MM.1S (cell line): ENCODE measurements around the gene POLR3GL.

ENCODE experiments used
- DNase-seq: peaks from one replicate; pipeline ENCODE4 v3.0.0-alpha.2; 2015
- H2AFZ ChIP-seq: fragments of 300-600 bp; sonication (generic); 2 replicates; pipeline ENCODE4 v1.6.0; 2016; ENCODE audit warnings: antibody characterized with exemption, low read length
- H3F3A ChIP-seq: fragments of 300-600 bp; sonication (generic); 2 replicates; pipeline ENCODE4 v1.6.1; 2016; ENCODE audit warnings: mild to moderate bottlenecking, antibody characterized with exemption, low read length, moderate library complexity, mixed read lengths; ENCODE audit not compliant: insufficient read depth
- H3K27ac ChIP-seq: fragments of 300-600 bp; sonication (generic); 2 replicates; pipeline ENCODE4 v1.5.1; 2016; ENCODE audit warnings: mild to moderate bottlenecking, low read length
- H3K27me3 ChIP-seq: fragments of 300-600 bp; sonication (generic); replicated peaks from 2 replicates; pipeline ENCODE4 v1.6.0; 2016; ENCODE audit warnings: low read length; ENCODE audit not compliant: insufficient read depth
- H3K36me3 ChIP-seq: fragments of 300-600 bp; sonication (generic); replicated peaks from 2 replicates; pipeline ENCODE4 v1.6.1; 2016; ENCODE audit warnings: mild to moderate bottlenecking, low read length, mixed read lengths; ENCODE audit not compliant: insufficient read depth
- H3K4me1 ChIP-seq: fragments of 300-600 bp; sonication (generic); 2 replicates; pipeline ENCODE4 v1.6.1; 2016; ENCODE audit warnings: low read length, mixed read lengths
- H3K4me2 ChIP-seq: fragments of 300-600 bp; sonication (generic); 2 replicates; pipeline ENCODE4 v1.6.0; 2016; ENCODE audit warnings: low read depth, low read length
- H3K4me3 ChIP-seq: fragments of 300-600 bp; sonication (generic); 2 replicates; pipeline ENCODE4 v1.5.1; 2016; ENCODE audit warnings: low read length, mixed read lengths
- H3K79me2 ChIP-seq: fragments of 300-600 bp; sonication (generic); 2 replicates; pipeline ENCODE4 v1.6.1; 2016; ENCODE audit warnings: mixed run types, low read length, mixed read lengths
- H3K9ac ChIP-seq: fragments of 300-600 bp; sonication (generic); 2 replicates; pipeline ENCODE4 v1.6.1; 2016; ENCODE audit warnings: low read length, mixed read lengths
- H3K9me2 ChIP-seq: fragments of 300-600 bp; sonication (generic); replicated peaks from 2 replicates; pipeline ENCODE4 v1.6.1; 2016; ENCODE audit warnings: mild to moderate bottlenecking, low read length, mixed read lengths; ENCODE audit not compliant: insufficient read depth
- H3K9me3 ChIP-seq: fragments of 300-600 bp; sonication (generic); replicated peaks from 2 replicates; pipeline ENCODE4 v1.6.1; 2016; ENCODE audit warnings: mild to moderate bottlenecking, low read length, mixed read lengths; ENCODE audit not compliant: insufficient read depth
- H4K20me1 ChIP-seq: fragments of 300-600 bp; sonication (generic); 2 replicates; pipeline ENCODE4 v1.6.1; 2016; ENCODE audit warnings: mild to moderate bottlenecking, low read length, moderate library complexity, mixed read lengths; ENCODE audit not compliant: insufficient read depth
- CTCF ChIP-seq: fragments of 300-600 bp; sonication (generic); IDR thresholded peaks from 2 replicates; pipeline ENCODE4 v1.5.1; 2016; ENCODE audit warnings: antibody characterized with exemption, low read length, mixed read lengths
- EZH2 ChIP-seq: fragments of 300-600 bp; sonication (generic); optimal IDR thresholded peaks from 2 replicates; pipeline ENCODE3; 2017; ENCODE audit warnings: low read depth, mild to moderate bottlenecking, antibody characterized with exemption, low read length, mixed read lengths
- EZH2phosphoT487 ChIP-seq: fragments of 300-600 bp; sonication (generic); IDR thresholded peaks from 2 replicates; pipeline ENCODE4 v1.6.1; 2018; ENCODE audit warnings: antibody characterized with exemption, low read length

POLR3GL gene

GRCh38 chr1:145979746-145980456, 15.4 kb downstream of the POLR3GL start:
- H3K27me3 ChIP-seq = no peaks in the 10 kb centered on the region
- 0 out of 2 replicates have a peak, but pooled peaks cover 7% of the 10 kb centered on the region for H3K79me2 ChIP-seq
- no peaks in the 10 kb centered on the region for H3K36me3 ChIP-seq
- peak overlapping the region; percentile 90 for H3K4me2 ChIP-seq
- H3K27ac ChIP-seq = peak overlapping the region; percentile 95
- H3K9me3 ChIP-seq = no peaks in the 10 kb centered on the region
- TF ChIP-seq EZH2 = no peak
- TF ChIP-seq EZH2phosphoT487 = no peak
- no peak for TF ChIP-seq CTCF
- peak; percentile 91 for DNase-seq
- H3K9me2 ChIP-seq = no peaks in the 10 kb centered on the region
- H4K20me1 ChIP-seq = no peaks in the 10 kb centered on the region
- peak overlapping the region; percentile 77 for H3K9ac ChIP-seq
- H3K4me3 ChIP-seq = peak overlapping the region; percentile 43
- H2AFZ ChIP-seq = no peak overlapping the region
- peaks cover 71% of the 10 kb centered on the region for H3K4me1 ChIP-seq
- H3F3A ChIP-seq = peaks cover 66% of the 10 kb centered on the region

DNA sequence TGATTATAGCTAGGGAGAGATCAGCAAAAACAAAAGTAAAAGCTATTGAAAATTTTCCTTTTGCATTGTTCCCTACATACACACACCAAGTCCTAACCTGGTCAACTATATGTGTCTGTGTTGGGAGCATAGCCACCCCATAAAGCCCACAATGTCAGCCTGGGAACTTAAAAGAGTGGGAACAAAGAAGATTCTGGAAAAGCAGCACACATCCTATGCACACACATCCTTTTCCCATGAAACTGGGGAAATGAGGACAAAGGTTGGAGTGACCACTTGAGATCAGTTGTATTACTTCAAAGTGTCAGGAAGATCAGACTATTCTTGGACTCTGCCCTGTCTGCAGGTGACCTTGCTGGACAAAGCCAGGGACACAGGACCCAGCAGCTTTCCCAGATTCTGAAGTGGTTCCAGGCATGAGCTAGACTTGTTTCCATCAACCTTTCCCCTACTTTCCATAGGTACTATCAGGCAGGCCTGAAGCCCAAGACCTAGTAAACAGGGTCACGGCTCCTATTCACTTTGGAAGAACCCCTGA, 16.0 kb downstream of the POLR3GL start:
- Histone ChIP-seq H3K79me2 (0 out of 2 replicates have a peak, but pooled peaks cover 7% of the 10 kb centered on the region), H3K4me3 (peak overlapping the region; percentile 43), H3K4me2 (peak overlapping the region; percentile 90), H3K4me1 (peaks cover 78% of the 10 kb centered on the region), H3K36me3 (no peaks in the 10 kb centered on the region), H3K9ac (peak overlapping the region; percentile 77), H3F3A (peaks cover 72% of the 10 kb centered on the region), H3K27ac (peak overlapping the region; percentile 95), H3K9me3 (no peaks in the 10 kb centered on the region), H2AFZ (no peak overlapping the region; the same call in 1 of the 2 replicates), H4K20me1 (no peaks in the 10 kb centered on the region), H3K9me2 (no peaks in the 10 kb centered on the region), H3K27me3 (no peaks in the 10 kb centered on the region)
- no peak for DNase-seq
- TF ChIP-seq EZH2 (no peak), CTCF (no peak), EZH2phosphoT487 (no peak)

- Histone ChIP-seq H3K36me3 (no peaks in the 10 kb centered on the region), H3K4me3 (no peak overlapping the region), H3K4me1 (peaks cover 86% of the 10 kb centered on the region), H2AFZ (0 out of 2 replicates have a peak overlapping the region, but pooled peaks have one; percentile 2), H4K20me1 (no peaks in the 10 kb centered on the region), H3K27ac (peak overlapping the region; percentile 95; the same call in 1 of the 2 replicates), H3K4me2 (peak overlapping the region; percentile 5; the same call in 1 of the 2 replicates), H3K9ac (no peak overlapping the region), H3K79me2 (0 out of 2 replicates have a peak, but pooled peaks cover 7% of the 10 kb centered on the region), H3F3A (peaks cover 76% of the 10 kb centered on the region), H3K9me2 (no peaks in the 10 kb centered on the region), H3K27me3 (no peaks in the 10 kb centered on the region), H3K9me3 (no peaks in the 10 kb centered on the region)
- TF ChIP-seq EZH2phosphoT487 = no peak
- no peak for TF ChIP-seq CTCF
- TF ChIP-seq EZH2 = no peak
- no peak for DNase-seq
Measured at GRCh38 chr1:145982010-145982723, 17.7 kb downstream of the POLR3GL start.
